ENCODE data around the gene SRSF1. TPM values are rescaled to one million over a fixed set of nuclear protein-coding genes. Genes with fewer than 3 reads are reported as not detected.
A peak's percentile ranks its signal among the peaks of the same experiment; 100 is the strongest.

SRSF1 gene
- total RNA-seq, 1 experiment from 2014 or later, result 325 TPM

DNA sequence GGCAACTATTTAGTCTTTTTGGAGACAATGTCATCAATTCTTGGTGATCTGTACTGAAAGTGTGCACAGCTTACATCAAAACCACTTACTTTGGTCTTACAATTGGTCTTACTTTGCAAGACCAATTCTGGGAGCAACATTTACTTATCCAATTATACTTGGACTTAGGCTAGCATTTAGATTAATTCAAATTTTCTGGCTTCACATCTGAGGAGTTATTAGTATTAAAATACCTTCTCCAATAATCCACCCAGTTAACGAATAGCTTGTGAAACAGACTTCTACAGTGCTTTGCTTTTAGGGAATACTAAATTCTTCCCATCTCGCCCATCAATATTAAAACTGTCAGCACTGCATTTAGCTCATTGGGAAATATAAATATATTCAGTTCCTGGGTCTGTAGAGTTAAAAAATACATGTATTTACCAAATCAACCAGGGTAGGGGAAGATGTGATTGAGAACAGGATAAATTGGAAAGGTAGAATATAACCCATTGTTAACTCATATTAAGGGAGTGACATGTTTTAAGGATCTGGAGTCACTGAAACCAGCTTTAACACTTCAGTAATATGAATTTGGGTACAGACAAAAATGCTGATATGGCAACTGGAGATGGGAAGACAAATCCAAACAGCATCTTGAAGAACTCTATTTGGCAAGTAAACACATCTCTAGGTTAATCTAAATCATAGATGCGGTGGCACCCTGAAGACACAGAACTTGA is 9.8 kb downstream of the SRSF1 start:
- DNase-seq, result no peak
- ChIA-PET POLR2A (interaction anchor here (0.8 to 1.1 kb wide), 5 partner anchors 10 to 140 kb away, joined by 3 read pairs; partner anchors contain the start of gene CUEDC1), CTCF (interaction anchor here (0.6 to 2.3 kb wide), 2 partner anchors 105 to 144 kb away, joined by 3 to 9 read pairs; no protein-coding TSS in a partner anchor)
- peaks cover 19% of the 10 kb centered on the region for H3K4me1 Mint-ChIP-seq (ENCODE audit: low read depth, unreplicated experiment)
- no TSS peak for BruUV-seq (replicated peaks)
- no peaks in the 10 kb centered on the region for H3K27me3 Mint-ChIP-seq (ENCODE audit: insufficient read depth, unreplicated experiment)
- Histone ChIP-seq H3K27me3 (replicated peaks; ENCODE audit: control insufficient read depth, insufficient read depth, low read length) (no peaks in the 10 kb centered on the region), H3K36me3 (ENCODE audit: control insufficient read depth, insufficient read depth, low read length) (peaks cover 1% of the 10 kb centered on the region; the same call in 1 of the 2 replicates), H3K4me3 (ENCODE audit: low read depth, low read length) (no peak overlapping the region), H3K4me1 (peaks cover 16% of the 10 kb centered on the region), H3K9me3 (no peaks in the 10 kb centered on the region)
- peaks cover 83% of the 10 kb centered on the region for H3K36me3 Mint-ChIP-seq (ENCODE audit: insufficient read depth, unreplicated experiment)
- H3K4me3 Mint-ChIP-seq (ENCODE audit: unreplicated experiment), result no peak overlapping the region
- intact Hi-C loops (cut with micrococcal nuclease; ENCODE audit: unreplicated experiment), result no loop called here
- H3K27ac Mint-ChIP-seq (ENCODE audit: unreplicated experiment), result no peak overlapping the region
- no peaks in the 10 kb centered on the region for H3K9me3 Mint-ChIP-seq (ENCODE audit: unreplicated experiment)
- TF ChIP-seq, protein P1, sequence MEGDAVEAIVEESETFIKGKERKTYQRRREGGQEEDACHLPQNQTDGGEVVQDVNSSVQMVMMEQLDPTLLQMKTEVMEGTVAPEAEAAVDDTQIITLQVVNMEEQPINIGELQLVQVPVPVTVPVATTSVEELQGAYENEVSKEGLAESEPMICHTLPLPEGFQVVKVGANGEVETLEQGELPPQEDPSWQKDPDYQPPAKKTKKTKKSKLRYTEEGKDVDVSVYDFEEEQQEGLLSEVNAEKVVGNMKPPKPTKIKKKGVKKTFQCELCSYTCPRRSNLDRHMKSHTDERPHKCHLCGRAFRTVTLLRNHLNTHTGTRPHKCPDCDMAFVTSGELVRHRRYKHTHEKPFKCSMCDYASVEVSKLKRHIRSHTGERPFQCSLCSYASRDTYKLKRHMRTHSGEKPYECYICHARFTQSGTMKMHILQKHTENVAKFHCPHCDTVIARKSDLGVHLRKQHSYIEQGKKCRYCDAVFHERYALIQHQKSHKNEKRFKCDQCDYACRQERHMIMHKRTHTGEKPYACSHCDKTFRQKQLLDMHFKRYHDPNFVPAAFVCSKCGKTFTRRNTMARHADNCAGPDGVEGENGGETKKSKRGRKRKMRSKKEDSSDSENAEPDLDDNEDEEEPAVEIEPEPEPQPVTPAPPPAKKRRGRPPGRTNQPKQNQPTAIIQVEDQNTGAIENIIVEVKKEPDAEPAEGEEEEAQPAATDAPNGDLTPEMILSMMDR (IDR thresholded peaks at IDR 0.05; ENCODE audit: insufficient read depth in 1 of 2, low read depth in 1 of 2, low read length in 1 of 2, severe bottlenecking in 1 of 2, unreplicated experiment in 1 of 2), result no peak

DNA sequence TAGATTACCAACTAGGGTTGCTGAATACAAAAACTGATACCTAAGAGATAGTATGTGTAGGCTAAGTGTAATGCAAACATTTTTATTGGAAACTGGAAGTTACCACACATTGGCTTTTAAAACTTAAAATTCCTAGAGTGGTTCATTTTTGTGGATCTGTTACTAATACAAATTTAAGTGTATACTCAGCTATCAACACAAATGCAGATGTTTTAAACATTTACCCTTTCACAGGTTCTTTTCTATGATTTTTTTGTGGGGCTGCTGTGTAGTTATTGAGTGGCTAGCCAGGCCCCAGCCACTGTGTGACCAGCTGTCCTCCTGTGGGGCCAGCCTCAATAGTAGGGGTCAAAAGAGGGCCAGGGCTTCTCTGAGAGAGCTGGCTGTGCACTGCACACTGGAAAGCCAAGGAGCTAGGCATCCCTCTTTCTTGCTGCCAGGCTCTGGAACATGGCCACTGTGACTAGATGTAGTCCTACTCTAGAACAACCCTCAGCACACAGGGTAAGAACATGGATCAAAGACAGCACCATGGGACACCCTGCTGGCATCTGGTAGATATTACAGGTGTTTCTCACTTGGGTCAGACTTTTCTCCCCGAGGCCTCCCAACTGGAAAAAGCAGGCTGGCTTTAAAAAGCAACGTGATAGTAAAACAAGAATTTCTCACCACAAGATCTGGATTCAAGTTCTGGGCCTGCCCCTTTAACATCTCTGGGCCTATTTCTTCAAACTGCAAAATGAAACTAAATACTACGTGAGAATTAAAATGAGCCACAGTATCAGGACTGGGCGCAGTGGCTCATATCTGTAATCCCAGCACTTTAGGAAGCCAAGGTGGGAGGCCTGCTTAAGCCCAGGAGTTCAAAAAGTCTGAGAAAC is 11.7 kb downstream of the SRSF1 start:
- H3K4me1 Mint-ChIP-seq (ENCODE audit: low read depth, unreplicated experiment), result peaks cover 28% of the 10 kb centered on the region
- intact Hi-C loops (cut with micrococcal nuclease; ENCODE audit: unreplicated experiment), result loop anchor here (1.0 to 2.0 kb wide), 5 partner anchors 103 to 145 kb away; partner anchors contain the start of gene MRPS23
- peak overlapping the region; percentile 12 for H3K27ac Mint-ChIP-seq (ENCODE audit: unreplicated experiment)
- Histone ChIP-seq H3K4me1 (peaks cover 31% of the 10 kb centered on the region), H3K36me3 (ENCODE audit: control insufficient read depth, insufficient read depth, low read length) (peaks cover 1% of the 10 kb centered on the region; the same call in 1 of the 2 replicates), H3K27me3 (replicated peaks; ENCODE audit: control insufficient read depth, insufficient read depth, low read length) (no peaks in the 10 kb centered on the region), H3K4me3 (ENCODE audit: low read depth, low read length) (no peak overlapping the region), H3K9me3 (no peaks in the 10 kb centered on the region)
- no peaks in the 10 kb centered on the region for H3K9me3 Mint-ChIP-seq (ENCODE audit: unreplicated experiment)
- ChIA-PET CTCF (interaction anchor here (0.7 to 2.3 kb wide), 5 partner anchors 9 to 137 kb away, joined by 3 to 9 read pairs (median 4); no protein-coding TSS in a partner anchor), POLR2A (interaction anchor here (0.5 to 1.6 kb wide), 4 partner anchors 9 to 549 kb away, joined by 3 to 14 read pairs (median 4); partner anchors contain the start of gene MRPS23)
- no peak overlapping the region for H3K4me3 Mint-ChIP-seq (ENCODE audit: unreplicated experiment)
- H3K36me3 Mint-ChIP-seq (ENCODE audit: insufficient read depth, unreplicated experiment), result peaks cover 86% of the 10 kb centered on the region
- H3K27me3 Mint-ChIP-seq (ENCODE audit: insufficient read depth, unreplicated experiment), result no peaks in the 10 kb centered on the region
- DNase-seq, result peak; percentile 77 to 80
- TF ChIP-seq, protein P1 (IDR thresholded peaks at IDR 0.05; ENCODE audit: insufficient read depth in 1 of 2, low read depth in 1 of 2, low read length in 1 of 2, severe bottlenecking in 1 of 2, unreplicated experiment in 1 of 2), result peak; percentile 77 to 83
- no TSS peak for BruUV-seq (replicated peaks)

DNA sequence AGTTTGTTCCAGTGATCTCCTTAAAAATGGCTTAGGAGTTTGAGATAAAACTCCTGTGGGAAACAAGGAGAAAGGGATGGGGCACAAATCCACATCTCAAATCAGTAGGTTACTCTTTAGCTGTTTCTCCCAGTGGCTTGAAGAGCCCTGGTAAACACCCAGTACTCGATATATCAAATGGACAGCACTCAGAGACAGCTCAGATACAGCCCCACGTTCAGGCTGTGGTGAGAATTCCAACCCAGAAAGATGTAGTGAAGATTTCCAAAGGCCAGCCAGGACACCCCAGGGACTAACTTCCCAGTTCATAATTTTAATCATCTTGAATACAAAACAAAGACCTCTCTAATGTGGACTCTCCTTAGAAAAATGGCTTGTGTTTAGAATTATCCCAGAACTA is 12.6 kb downstream of the SRSF1 start:
- Histone ChIP-seq H3K9me3 (no peaks in the 10 kb centered on the region), H3K4me3 (ENCODE audit: low read depth, low read length) (no peak overlapping the region), H3K4me1 (peaks cover 38% of the 10 kb centered on the region), H3K27me3 (replicated peaks; ENCODE audit: control insufficient read depth, insufficient read depth, low read length) (no peaks in the 10 kb centered on the region), H3K36me3 (ENCODE audit: control insufficient read depth, insufficient read depth, low read length) (peaks cover 1% of the 10 kb centered on the region; the same call in 1 of the 2 replicates)
- no peaks in the 10 kb centered on the region for H3K27me3 Mint-ChIP-seq (ENCODE audit: insufficient read depth, unreplicated experiment)
- no peak for DNase-seq
- intact Hi-C loops (cut with micrococcal nuclease; ENCODE audit: unreplicated experiment), result loop anchor here (2.0 kb wide), 1 partner anchor 144 kb away; the partner anchor contains the start of gene MRPS23
- TF ChIP-seq, protein P1 (IDR thresholded peaks at IDR 0.05; ENCODE audit: insufficient read depth in 1 of 2, low read depth in 1 of 2, low read length in 1 of 2, severe bottlenecking in 1 of 2, unreplicated experiment in 1 of 2), result no peak
- ChIA-PET POLR2A (interaction anchor here (0.6 to 1.6 kb wide), 2 partner anchors 8 to 144 kb away, joined by 3 to 5 read pairs; partner anchors contain the start of gene MRPS23), CTCF (interaction anchor here (0.6 to 1.6 kb wide), 5 partner anchors 8 to 136 kb away, joined by 3 to 6 read pairs (median 4); no protein-coding TSS in a partner anchor)
- H3K4me1 Mint-ChIP-seq (ENCODE audit: low read depth, unreplicated experiment), result peaks cover 35% of the 10 kb centered on the region
- no peak overlapping the region for H3K4me3 Mint-ChIP-seq (ENCODE audit: unreplicated experiment)
- BruUV-seq (replicated peaks), result no TSS peak
- H3K9me3 Mint-ChIP-seq (ENCODE audit: unreplicated experiment), result no peaks in the 10 kb centered on the region
- peaks cover 82% of the 10 kb centered on the region for H3K36me3 Mint-ChIP-seq (ENCODE audit: insufficient read depth, unreplicated experiment)
- H3K27ac Mint-ChIP-seq (ENCODE audit: unreplicated experiment), result no peak overlapping the region
